Ishikawa (cell line): ENCODE data around the gene CDCA8.

ENCODE experiments used
- CEBPB ChIP-seq: IDR thresholded peaks from 2 replicates; pipeline ENCODE4 v1.6.1; 2012
- CREB1 ChIP-seq: IDR thresholded peaks from 2 replicates; pipeline ENCODE4 v1.6.1; 2012; ENCODE audit warnings: low read depth
- EGR1 ChIP-seq: IDR thresholded peaks from 2 replicates; pipeline ENCODE4 v1.6.1; 2012
- EP300 ChIP-seq: IDR thresholded peaks from 2 replicates; pipeline ENCODE4 v1.6.1; 2012; ENCODE audit warnings: borderline replicate concordance
- FOXM1 ChIP-seq: IDR thresholded peaks from 2 replicates; pipeline ENCODE4 v1.6.1; 2012; ENCODE audit warnings: low read depth, borderline replicate concordance
- MAX ChIP-seq: IDR thresholded peaks from 2 replicates; pipeline ENCODE4 v1.6.1; 2012
- TAF1 ChIP-seq: IDR thresholded peaks from 2 replicates; pipeline ENCODE4 v1.6.1; 2012; ENCODE audit warnings: low read depth, mild to moderate bottlenecking

- no peak for TF ChIP-seq CREB1
- TF ChIP-seq CEBPB = no peak
- TF ChIP-seq MAX = no peak
- TF ChIP-seq FOXM1 = no peak
- no peak for TF ChIP-seq TAF1
- TF ChIP-seq EP300 = no peak
- TF ChIP-seq EGR1 = no peak
Measured at GRCh38 chr1:37652976-37653375, 39.3 kb upstream of the CDCA8 start.
